ENCODE results near the gene MSH2.
"Not testable (repeated sequence)": the region's sequence is repeated elsewhere in the genome, so short reads cannot be mapped to it uniquely, and the experiment has no call there.

MSH2 gene

GRCh38 chr2:47407976-47408375 is 5.0 kb downstream of the MSH2 start:
- not testable (repeated sequence) for DNase-seq (ENCODE audit: low read depth, low spot score)

- no peak for DNase-seq (ENCODE audit: low read depth, low spot score)
These were observed 11.9 kb downstream of the MSH2 start for GRCh38 chr2:47414682-47415458.

GRCh38 chr2:47420214-47420613 is 17.3 kb downstream of the MSH2 start:
- no peak for DNase-seq (ENCODE audit: low read depth, low spot score)

- not testable (repeated sequence) for DNase-seq (ENCODE audit: low read depth, low spot score)
These were observed 17.7 kb downstream of the MSH2 start for GRCh38 chr2:47420683-47421082.

- no peak for DNase-seq (ENCODE audit: low read depth, low spot score)
These were observed 19.1 kb downstream of the MSH2 start for GRCh38 chr2:47422016-47422415.

GRCh38 chr2:47422560-47422959 is 19.6 kb downstream of the MSH2 start:
- DNase-seq (ENCODE audit: low read depth, low spot score) = no peak

- no peak for DNase-seq (ENCODE audit: low read depth, low spot score)
These were observed 23.8 kb downstream of the MSH2 start for GRCh38 chr2:47426786-47427185.

GRCh38 chr2:47429795-47430194 is 26.8 kb downstream of the MSH2 start:
- no peak for DNase-seq (ENCODE audit: low read depth, low spot score)

- not testable (repeated sequence) for DNase-seq (ENCODE audit: low read depth, low spot score)
These were observed 30.1 kb downstream of the MSH2 start for GRCh38 chr2:47433006-47433405.

- not testable (repeated sequence) for DNase-seq (ENCODE audit: low read depth, low spot score)
These were observed 30.5 kb downstream of the MSH2 start for GRCh38 chr2:47433445-47433844.

- no peak for DNase-seq (ENCODE audit: low read depth, low spot score)
These were observed 34.3 kb downstream of the MSH2 start for GRCh38 chr2:47437287-47437686.

GRCh38 chr2:47438106-47438505 is 35.1 kb downstream of the MSH2 start:
- no peak for DNase-seq (ENCODE audit: low read depth, low spot score)

GRCh38 chr2:47438783-47439182 is 35.8 kb downstream of the MSH2 start:
- DNase-seq (ENCODE audit: low read depth, low spot score) = no peak

GRCh38 chr2:47451790-47452189 is 48.8 kb downstream of the MSH2 start:
- DNase-seq (ENCODE audit: low read depth, low spot score) = no peak

GRCh38 chr2:47452761-47453160 is 49.8 kb downstream of the MSH2 start:
- DNase-seq (ENCODE audit: low read depth, low spot score) = no peak

GRCh38 chr2:47454818-47455217 is 51.9 kb downstream of the MSH2 start:
- not testable (repeated sequence) for DNase-seq (ENCODE audit: low read depth, low spot score)

GRCh38 chr2:47455411-47455810 is 52.5 kb downstream of the MSH2 start:
- no peak for DNase-seq (ENCODE audit: low read depth, low spot score)

- no peak for DNase-seq (ENCODE audit: low read depth, low spot score)
These were observed 53.9 kb downstream of the MSH2 start for GRCh38 chr2:47456851-47457250.

GRCh38 chr2:47457268-47457667 is 54.3 kb downstream of the MSH2 start:
- no peak for DNase-seq (ENCODE audit: low read depth, low spot score)

- no peak for DNase-seq (ENCODE audit: low read depth, low spot score)
These were observed 56.1 kb downstream of the MSH2 start for GRCh38 chr2:47459021-47459420.

GRCh38 chr2:47460766-47461165 is 57.8 kb downstream of the MSH2 start:
- no peak for DNase-seq (ENCODE audit: low read depth, low spot score)

GRCh38 chr2:47471429-47472116 is 68.6 kb downstream of the MSH2 start:
- DNase-seq (ENCODE audit: low read depth, low spot score) = no peak

GRCh38 chr2:47479863-47480262 is 76.9 kb downstream of the MSH2 start:
- no peak for DNase-seq (ENCODE audit: low read depth, low spot score)
